HG03196 (cell line): Measurements from ENCODE around the gene ASTN2.

Experiments
- ATAC-seq: cut with Tn5 transposase; IDR thresholded peaks from one replicate; pipeline ENCODE4 v1.9.1; 2021; ENCODE audit not compliant: unreplicated experiment

Gene ASTN2

GRCh38 chr9:117306032-117306431 lies 108.8 kb downstream of the ASTN2 start:
- ATAC-seq: no peak

GRCh38 chr9:117305454-117305853 lies 109.4 kb downstream of the ASTN2 start:
- peak; percentile 46 for ATAC-seq

GRCh38 chr9:117304549-117304948 lies 110.3 kb downstream of the ASTN2 start:
- ATAC-seq: no peak

GRCh38 chr9:117303643-117304230 lies 111.1 kb downstream of the ASTN2 start:
- ATAC-seq: no peak

GRCh38 chr9:117302487-117302886 lies 112.4 kb downstream of the ASTN2 start:
- ATAC-seq: no peak

GRCh38 chr9:117300371-117301110 lies 114.3 kb downstream of the ASTN2 start:
- ATAC-seq: no peak

- no peak for ATAC-seq
Observed at GRCh38 chr9:117296453-117296852, 118.4 kb downstream of the ASTN2 start.

GRCh38 chr9:117293206-117294114 lies 121.4 kb downstream of the ASTN2 start:
- ATAC-seq: no peak

- ATAC-seq: no peak
Observed at GRCh38 chr9:117290856-117291622, 123.8 kb downstream of the ASTN2 start.

- no peak for ATAC-seq
Observed at GRCh38 chr9:117290306-117290840, 124.5 kb downstream of the ASTN2 start.

GRCh38 chr9:117286245-117286644 lies 128.6 kb downstream of the ASTN2 start:
- ATAC-seq: no peak

GRCh38 chr9:117284414-117284813 lies 130.4 kb downstream of the ASTN2 start:
- ATAC-seq: no peak

- no peak for ATAC-seq
Observed at GRCh38 chr9:117282541-117282940, 132.3 kb downstream of the ASTN2 start.

- no peak for ATAC-seq
Observed at GRCh38 chr9:117278471-117279035, 136.3 kb downstream of the ASTN2 start.

- ATAC-seq: no peak
Observed at GRCh38 chr9:117278020-117278419, 136.8 kb downstream of the ASTN2 start.

GRCh38 chr9:117276444-117276843 lies 138.4 kb downstream of the ASTN2 start:
- ATAC-seq: no peak

- no peak for ATAC-seq
Observed at GRCh38 chr9:117273612-117274011, 141.2 kb downstream of the ASTN2 start.

- no peak for ATAC-seq
Observed at GRCh38 chr9:117268847-117269446, 145.9 kb downstream of the ASTN2 start.

- ATAC-seq: no peak
Observed at GRCh38 chr9:117266855-117267497, 147.9 kb downstream of the ASTN2 start.
